ENCODE measurements around the gene HDAC9. TPM values are rescaled to one million over a fixed set of nuclear protein-coding genes. Genes with fewer than 3 reads are reported as not detected.

HDAC9 gene
- total RNA-seq, 1 experiment from 2014 or later = 7.7 TPM

- Histone ChIP-seq H3K79me1 (ENCODE audit: insufficient read depth, low read depth, low read length, poor library complexity, severe bottlenecking) (no peaks in the 10 kb centered on the region), H2AK5ac (ENCODE audit: insufficient read length, low read length) (no peak overlapping the region), H3K56ac (ENCODE audit: insufficient read length, low read depth, low read length) (no peak overlapping the region), H2BK5ac (ENCODE audit: insufficient read length, low read length) (no peak overlapping the region), H3K18ac (ENCODE audit: insufficient read length, low read depth, low read length) (no peak overlapping the region), H2AFZ (ENCODE audit: low read length) (no peak overlapping the region), H3K27me3 (ENCODE audit: insufficient read depth, low read length) (no peaks in the 10 kb centered on the region), H2BK12ac (ENCODE audit: insufficient read length, low read depth, low read length) (no peak overlapping the region), H2BK120ac (ENCODE audit: low read depth, low read length, poor library complexity, severe bottlenecking) (no peak overlapping the region), H2BK15ac (ENCODE audit: low read depth, low read length) (no peak overlapping the region), H4K5ac (ENCODE audit: insufficient read length, low read depth, low read length) (no peak overlapping the region), H4K91ac (ENCODE audit: insufficient read length, low read depth, low read length) (no peak overlapping the region), H3K9ac (ENCODE audit: extremely low read depth, insufficient read length, low read length) (no peak overlapping the region), H4K8ac (replicated peaks; ENCODE audit: insufficient read length, low read depth, low read length) (no peak overlapping the region), H3K27ac (ENCODE audit: insufficient read length, low read depth, low read length) (no peak overlapping the region), H3K79me2 (ENCODE audit: insufficient read depth, low read length) (no peaks in the 10 kb centered on the region), H3K23me2 (ENCODE audit: insufficient read length, low read depth, low read length, poor library complexity, severe bottlenecking) (no peaks in the 10 kb centered on the region), H3K4me2 (ENCODE audit: insufficient read depth, insufficient read length, low read length) (no peak overlapping the region), H3T11ph (ENCODE audit: low read length) (no peak overlapping the region), H3K4me1 (ENCODE audit: insufficient read depth, low read length) (no peaks in the 10 kb centered on the region; the same call in 1 of the 2 replicates), H3K14ac (ENCODE audit: insufficient read depth, low read length) (no peak overlapping the region), H2BK20ac (ENCODE audit: low read depth, low read length, poor library complexity, severe bottlenecking) (no peak overlapping the region), H3K23ac (ENCODE audit: insufficient read length, low read depth, low read length) (no peak overlapping the region), H3K9me3 (ENCODE audit: control insufficient read depth, low read depth, low read length) (no peaks in the 10 kb centered on the region), H4K20me1 (ENCODE audit: control insufficient read depth, insufficient read depth, insufficient read length) (no peaks in the 10 kb centered on the region), H3K4ac (ENCODE audit: low read depth, low read length) (no peak overlapping the region)
- WGBS (ENCODE audit: extremely low coverage, insufficient read length, low lambda C conversion rate) = no CpG with 5 or more reads among the region's 3 CpGs
- Mint-ChIP-seq H3K27ac (no peak overlapping the region), H3K9me3 (no peaks in the 10 kb centered on the region), H3K4me3 (no peak overlapping the region), H3K4me1 (peaks cover 6 to 17% of the 10 kb centered on the region in 2 experiments), H3K27me3 (ENCODE audit: low read depth) (no peaks in the 10 kb centered on the region), H3K36me3 (ENCODE audit: insufficient read depth in 1 of 3, low read depth in 3 of 3) (no peaks in the 10 kb centered on the region)
- no peak for DNase-seq
- no peak for TF ChIP-seq CTCF (conservative IDR thresholded peaks at IDR 0.05)
Measured at GRCh38 chr7:18521236-18521589, 25.7 kb downstream of the HDAC9 start.

All from H9 (cell line).